RWPE2 (cell line): ENCODE results near the gene RNF224.
A peak's percentile ranks its signal among the peaks of the same experiment; 100 is the strongest.

Experiments
- ATAC-seq: fragments of 200-7000 bp; cut with Tn5 transposase; 3 replicates; pipeline ENCODE4 v1.9.1; 2021; ENCODE audit warnings: low read depth
- DNase-seq: peaks from one replicate; pipeline ENCODE4 v3.0.0-alpha.2; 2020; ENCODE audit warnings: low spot score
- H3K27ac ChIP-seq: fragments of 450-650 bp; 2 replicates; pipeline ENCODE4 v1.5.1; 2017; ENCODE audit warnings: mild to moderate bottlenecking; ENCODE audit not compliant: poor library complexity, severe bottlenecking
- H3K27me3 ChIP-seq: fragments of 250-450 bp; sonication (Bioruptor Pico); 2 replicates; pipeline ENCODE4 v1.5.1; 2021; ENCODE audit warnings: mild to moderate bottlenecking, moderate library complexity; ENCODE audit not compliant: insufficient read depth, poor library complexity, severe bottlenecking
- H3K36me3 ChIP-seq: fragments of 250-450 bp; sonication (Bioruptor Pico); 2 replicates; pipeline ENCODE4 v1.5.1; 2020; ENCODE audit warnings: low read depth, mild to moderate bottlenecking, moderate library complexity
- H3K4me1 ChIP-seq: fragments of 250-450 bp; sonication (Bioruptor Pico); 2 replicates; pipeline ENCODE4 v1.5.1; 2021; ENCODE audit warnings: mild to moderate bottlenecking, moderate library complexity; ENCODE audit not compliant: insufficient read depth, poor library complexity, severe bottlenecking
- H3K4me3 ChIP-seq: fragments of 250-450 bp; sonication (Bioruptor Pico); 2 replicates; pipeline ENCODE4 v1.5.1; 2021; ENCODE audit warnings: mild to moderate bottlenecking, moderate library complexity; ENCODE audit not compliant: severe bottlenecking
- H3K9me3 ChIP-seq: fragments of 250-450 bp; sonication (Bioruptor Pico); 2 replicates; pipeline ENCODE4 v1.5.1; 2021; ENCODE audit warnings: mild to moderate bottlenecking, moderate library complexity; ENCODE audit not compliant: severe bottlenecking
- CTCF ChIP-seq: fragments of 450-650 bp; IDR thresholded peaks from one replicate; pipeline ENCODE4 v1.5.1; 2017; ENCODE audit warnings: mild to moderate bottlenecking, moderate library complexity; ENCODE audit not compliant: poor library complexity, severe bottlenecking

RNF224 gene

GRCh38 chr9:137243626-137244485 is 16.6 kb downstream of the RNF224 start:
- peak; percentile 5; the same call in 2 of the 3 replicates for ATAC-seq
- H3K4me3 ChIP-seq, result no peak overlapping the region
- H3K4me1 ChIP-seq, result peaks cover 6% of the 10 kb centered on the region
- peaks cover 25% of the 10 kb centered on the region for H3K36me3 ChIP-seq
- H3K9me3 ChIP-seq, result no peaks in the 10 kb centered on the region
- DNase-seq, result no peak
- peak overlapping the region; percentile 91 for H3K27ac ChIP-seq
- no peak for TF ChIP-seq CTCF
- no peaks in the 10 kb centered on the region for H3K27me3 ChIP-seq

GRCh38 chr9:137244486-137245449 is 17.5 kb downstream of the RNF224 start:
- no peak for DNase-seq
- Histone ChIP-seq H3K36me3 (peaks cover 25% of the 10 kb centered on the region), H3K4me1 (peaks cover 6% of the 10 kb centered on the region), H3K4me3 (no peak overlapping the region), H3K27ac (peak overlapping the region; percentile 91), H3K27me3 (no peaks in the 10 kb centered on the region), H3K9me3 (no peaks in the 10 kb centered on the region)
- TF ChIP-seq CTCF, result no peak
- peak; percentile 0; the same call in 1 of the 3 replicates for ATAC-seq

GRCh38 chr9:137245450-137246421 is 18.4 kb downstream of the RNF224 start:
- H3K27ac ChIP-seq, result no peak overlapping the region
- H3K27me3 ChIP-seq, result no peaks in the 10 kb centered on the region
- DNase-seq, result no peak
- H3K4me3 ChIP-seq, result no peak overlapping the region
- H3K9me3 ChIP-seq, result no peaks in the 10 kb centered on the region
- H3K4me1 ChIP-seq, result peaks cover 6% of the 10 kb centered on the region
- H3K36me3 ChIP-seq, result peaks cover 25% of the 10 kb centered on the region
- no peak for ATAC-seq
- no peak for TF ChIP-seq CTCF

GRCh38 chr9:137247135-137247915 is 20.0 kb downstream of the RNF224 start:
- H3K4me1 ChIP-seq, result peaks cover 6% of the 10 kb centered on the region
- TF ChIP-seq CTCF, result no peak
- H3K36me3 ChIP-seq, result peaks cover 17% of the 10 kb centered on the region

More at GRCh38 chr9:137247135-137247915, 20.0 kb downstream of the RNF224 start:
- no peaks in the 10 kb centered on the region for H3K9me3 ChIP-seq
- H3K27me3 ChIP-seq, result no peaks in the 10 kb centered on the region
- H3K4me3 ChIP-seq, result no peak overlapping the region
- DNase-seq (no peak), ATAC-seq (no peak)
- no peak overlapping the region for H3K27ac ChIP-seq
